OCI-LY1 (cell line): ENCODE data around the gene EPN3.

ENCODE experiments used
- H2AFZ ChIP-seq: fragments of 200-600 bp; sonication (generic), shearing (Covaris generic); 2 replicates; pipeline ENCODE4 v1.6.0; 2014; ENCODE audit warnings: antibody characterized with exemption, mild to moderate bottlenecking, low read length
- H3F3A ChIP-seq: fragments of 200-600 bp; sonication (generic), shearing (Covaris generic); 2 replicates; pipeline ENCODE4 v1.6.0; 2014; ENCODE audit warnings: mild to moderate bottlenecking, antibody characterized with exemption, low read length, moderate library complexity; ENCODE audit not compliant: insufficient read depth
- H3K27ac ChIP-seq: fragments of 200-600 bp; sonication (generic); 2 replicates; pipeline ENCODE4 v1.5.1; 2014; ENCODE audit warnings: low read length, mixed run types, mild to moderate bottlenecking, low read depth; ENCODE audit not compliant: poor library complexity, severe bottlenecking
- H3K27me3 ChIP-seq: fragments of 200-600 bp; sonication (generic); 2 replicates; pipeline ENCODE4 v1.6.0; 2014; ENCODE audit warnings: antibody characterized with exemption, mild to moderate bottlenecking, low read length, moderate library complexity; ENCODE audit not compliant: insufficient read depth
- H3K36me3 ChIP-seq: fragments of 200-600 bp; sonication (generic); 2 replicates; pipeline ENCODE4 v1.6.1; 2014; ENCODE audit warnings: mild to moderate bottlenecking, antibody characterized with exemption, low read length, moderate library complexity, mixed read lengths; ENCODE audit not compliant: insufficient read depth
- H3K4me1 ChIP-seq: fragments of 200-600 bp; sonication (generic); 2 replicates; pipeline ENCODE4 v1.5.1; 2014; ENCODE audit warnings: mild to moderate bottlenecking, low read length, moderate library complexity; ENCODE audit not compliant: insufficient read depth, severe bottlenecking
- H3K4me2 ChIP-seq: fragments of 200-600 bp; sonication (generic), shearing (Covaris generic); 2 replicates; pipeline ENCODE4 v1.6.1; 2014; ENCODE audit warnings: low read length
- H3K4me3 ChIP-seq: fragments of 200-600 bp; sonication (generic); 2 replicates; pipeline ENCODE4 v1.5.1; 2014; ENCODE audit warnings: low read length, low read depth, mild to moderate bottlenecking, mixed read lengths; ENCODE audit not compliant: poor library complexity, severe bottlenecking
- H3K79me2 ChIP-seq: fragments of 200-600 bp; shearing (Covaris generic); 2 replicates; pipeline ENCODE4 v1.6.1; 2016; ENCODE audit warnings: mixed run types, low read length, mixed read lengths; ENCODE audit not compliant: insufficient read depth
- H3K9ac ChIP-seq: fragments of 200-600 bp; sonication (generic), shearing (Covaris generic); 2 replicates; pipeline ENCODE4 v1.6.1; 2014; ENCODE audit warnings: mild to moderate bottlenecking, low read length, mixed read lengths
- H3K9me2 ChIP-seq: fragments of 200-600 bp; sonication (generic), shearing (Covaris generic); 2 replicates; pipeline ENCODE4 v1.6.1; 2014; ENCODE audit warnings: low read depth, mild to moderate bottlenecking, low read length, mixed read lengths
- H3K9me3 ChIP-seq: fragments of 200-600 bp; shearing (Covaris generic); 2 replicates; pipeline ENCODE4 v1.6.1; 2014; ENCODE audit warnings: low read length, mixed read lengths
- H4K20me1 ChIP-seq: fragments of 200-600 bp; sonication (generic), shearing (Covaris generic); 2 replicates; pipeline ENCODE4 v1.6.0; 2016; ENCODE audit warnings: mild to moderate bottlenecking, low read length; ENCODE audit not compliant: insufficient read depth
- EZH2 ChIP-seq: fragments of 200-600 bp; sonication (generic), shearing (Covaris generic); IDR thresholded peaks from 2 replicates; pipeline ENCODE4 v1.8.0; 2017; ENCODE audit warnings: borderline replicate concordance, mixed run types, mild to moderate bottlenecking, antibody characterized with exemption, low read length, moderate library complexity, mixed read lengths
- TF ChIP-seq, protein P1 (sequence below): fragments of 200-600 bp; sonication (generic), shearing (Covaris generic); IDR thresholded peaks from 2 replicates; pipeline ENCODE4 v1.5.1; 2017; ENCODE audit warnings: mild to moderate bottlenecking, antibody characterized with exemption, low read length, moderate library complexity, mixed read lengths

EPN3 gene

DNA sequence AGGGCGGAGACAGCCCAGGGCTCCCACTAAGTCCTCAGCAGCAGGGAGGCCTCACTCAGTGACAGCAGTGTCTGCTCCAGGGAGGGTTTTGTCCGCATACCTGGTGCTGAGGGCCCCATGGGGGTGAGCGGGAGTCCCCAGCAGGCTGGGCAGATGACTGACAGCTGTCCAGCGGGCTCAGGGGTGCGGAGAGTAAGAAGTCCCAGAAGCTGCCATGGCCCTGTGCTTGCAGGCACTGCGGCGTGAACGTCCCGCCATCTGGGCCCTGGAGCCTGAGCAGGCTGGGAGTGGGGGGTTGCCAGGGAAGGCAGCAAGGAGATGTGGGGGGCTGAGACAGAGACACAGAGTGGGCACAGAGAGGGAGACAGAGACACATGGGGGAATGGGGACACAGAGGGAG is 48.1 kb downstream of the EPN3 start:
- no peak for TF ChIP-seq EZH2
- TF ChIP-seq, protein P1, sequence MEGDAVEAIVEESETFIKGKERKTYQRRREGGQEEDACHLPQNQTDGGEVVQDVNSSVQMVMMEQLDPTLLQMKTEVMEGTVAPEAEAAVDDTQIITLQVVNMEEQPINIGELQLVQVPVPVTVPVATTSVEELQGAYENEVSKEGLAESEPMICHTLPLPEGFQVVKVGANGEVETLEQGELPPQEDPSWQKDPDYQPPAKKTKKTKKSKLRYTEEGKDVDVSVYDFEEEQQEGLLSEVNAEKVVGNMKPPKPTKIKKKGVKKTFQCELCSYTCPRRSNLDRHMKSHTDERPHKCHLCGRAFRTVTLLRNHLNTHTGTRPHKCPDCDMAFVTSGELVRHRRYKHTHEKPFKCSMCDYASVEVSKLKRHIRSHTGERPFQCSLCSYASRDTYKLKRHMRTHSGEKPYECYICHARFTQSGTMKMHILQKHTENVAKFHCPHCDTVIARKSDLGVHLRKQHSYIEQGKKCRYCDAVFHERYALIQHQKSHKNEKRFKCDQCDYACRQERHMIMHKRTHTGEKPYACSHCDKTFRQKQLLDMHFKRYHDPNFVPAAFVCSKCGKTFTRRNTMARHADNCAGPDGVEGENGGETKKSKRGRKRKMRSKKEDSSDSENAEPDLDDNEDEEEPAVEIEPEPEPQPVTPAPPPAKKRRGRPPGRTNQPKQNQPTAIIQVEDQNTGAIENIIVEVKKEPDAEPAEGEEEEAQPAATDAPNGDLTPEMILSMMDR, result no peak
- Histone ChIP-seq H2AFZ (no peak overlapping the region), H3K4me2 (no peak overlapping the region), H3K9me3 (no peaks in the 10 kb centered on the region), H3K27ac (no peak overlapping the region), H3K4me3 (no peak overlapping the region), H4K20me1 (no peaks in the 10 kb centered on the region), H3K79me2 (no peaks in the 10 kb centered on the region), H3F3A (no peaks in the 10 kb centered on the region), H3K9ac (no peak overlapping the region), H3K36me3 (no peaks in the 10 kb centered on the region), H3K27me3 (peaks cover 5% of the 10 kb centered on the region; the same call in 1 of the 2 replicates), H3K9me2 (no peaks in the 10 kb centered on the region), H3K4me1 (no peaks in the 10 kb centered on the region)

DNA sequence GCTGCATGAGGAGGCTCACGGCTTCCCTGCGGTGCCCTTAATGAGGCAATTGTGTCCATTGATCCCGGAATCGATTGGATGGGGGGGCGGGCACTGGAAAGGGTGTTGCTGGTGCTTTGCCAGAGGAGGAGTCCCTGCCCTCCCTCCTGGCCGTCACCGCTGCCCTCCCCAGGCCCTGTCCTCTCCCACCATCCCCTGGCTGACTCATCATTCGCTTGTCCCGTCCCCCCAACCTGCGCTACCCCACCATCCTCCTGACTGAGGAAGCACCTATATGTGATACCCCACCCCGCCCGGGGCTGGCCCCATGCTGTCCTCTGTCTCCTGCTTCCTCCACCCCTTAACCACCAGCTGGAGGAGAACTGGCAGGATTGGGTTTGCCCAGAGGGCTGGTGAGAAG is 48.8 kb downstream of the EPN3 start:
- no peak for TF ChIP-seq EZH2
- TF ChIP-seq, protein P1, result no peak
- no peaks in the 10 kb centered on the region for H3K4me1 ChIP-seq
- H3K79me2 ChIP-seq, result no peaks in the 10 kb centered on the region
- no peaks in the 10 kb centered on the region for H3K9me2 ChIP-seq
- no peaks in the 10 kb centered on the region for H3F3A ChIP-seq
- H3K27me3 ChIP-seq, result peaks cover 5% of the 10 kb centered on the region; the same call in 1 of the 2 replicates
- no peaks in the 10 kb centered on the region for H4K20me1 ChIP-seq
- H3K4me2 ChIP-seq, result no peak overlapping the region
- H3K36me3 ChIP-seq, result no peaks in the 10 kb centered on the region
- no peaks in the 10 kb centered on the region for H3K9me3 ChIP-seq
- no peak overlapping the region for H3K4me3 ChIP-seq
- no peak overlapping the region for H3K27ac ChIP-seq
- H3K9ac ChIP-seq, result no peak overlapping the region
- no peak overlapping the region for H2AFZ ChIP-seq

DNA sequence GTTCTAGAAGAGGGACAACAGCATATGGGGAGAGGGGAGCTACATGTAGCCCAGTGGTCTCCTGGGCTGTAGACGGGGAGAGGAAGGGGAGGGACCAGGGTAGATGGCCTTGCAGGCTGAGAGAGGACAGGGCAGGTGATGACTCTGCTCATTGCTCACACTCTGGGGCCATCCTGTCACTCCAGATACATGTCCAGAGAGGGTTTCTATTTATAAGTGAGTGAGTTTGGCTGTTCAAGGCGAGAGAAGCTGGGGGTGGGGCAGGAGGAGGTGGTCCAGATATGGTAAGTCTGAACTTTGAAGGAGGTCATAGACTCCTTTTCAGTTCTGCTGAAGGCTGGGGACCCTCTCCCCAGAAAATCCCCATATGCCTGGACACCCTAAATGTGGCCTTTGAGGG is 50.2 kb downstream of the EPN3 start:
- Histone ChIP-seq H3K27me3 (peaks cover 5% of the 10 kb centered on the region), H3K9me2 (no peaks in the 10 kb centered on the region), H2AFZ (no peak overlapping the region), H3K4me1 (no peaks in the 10 kb centered on the region), H3K79me2 (no peaks in the 10 kb centered on the region), H3K9ac (no peak overlapping the region), H3K36me3 (no peaks in the 10 kb centered on the region), H3K4me3 (no peak overlapping the region), H3K27ac (no peak overlapping the region), H3K4me2 (no peak overlapping the region), H3K9me3 (no peaks in the 10 kb centered on the region), H3F3A (no peaks in the 10 kb centered on the region), H4K20me1 (no peaks in the 10 kb centered on the region)
- TF ChIP-seq EZH2, result no peak
- TF ChIP-seq, protein P1, result no peak
